ENCODE results near the gene NCOA1. TPM values are rescaled to one million over a fixed set of nuclear protein-coding genes. Genes with fewer than 3 reads are reported as not detected.
"Not testable (repeated sequence)": the region's sequence is repeated elsewhere in the genome, so short reads cannot be mapped to it uniquely, and the experiment has no call there.

NCOA1 gene
- total RNA-seq, 4 donors from 2014 or later, result 42.3 to 66.9 (median 47.4) TPM

DNA sequence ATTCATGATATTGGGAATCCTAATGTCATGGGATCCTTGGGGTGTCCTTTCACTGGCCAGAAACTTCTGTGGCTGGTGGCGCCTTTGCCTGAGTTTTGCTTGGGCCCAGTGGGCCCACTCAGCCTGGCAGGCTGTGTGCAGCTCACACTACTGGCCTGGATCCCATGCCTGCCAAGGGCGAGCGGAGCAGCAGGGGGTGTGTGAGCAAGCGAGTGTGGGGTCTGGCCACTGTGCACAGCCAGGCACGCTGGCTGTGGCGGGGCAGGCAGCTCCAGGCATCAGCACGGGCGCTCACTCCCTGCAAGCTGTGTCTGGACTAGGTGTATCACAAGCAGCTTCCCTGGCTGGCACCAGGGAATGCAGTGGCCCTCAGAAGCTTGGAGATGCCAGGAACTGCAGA lies 74.5 kb downstream of the NCOA1 start:
- H3K36me3 ChIP-seq, result peaks cover 0 to 24% of the 10 kb centered on the region in 2 donors
- no peak overlapping the region for H3K27ac ChIP-seq
- WGBS, 2 donors (ENCODE audit: low coverage in 1 of 2), result 73 to 100% methylated on average over 1 of the region's 8 CpGs
- ATAC-seq, result no peak
- peaks cover 0 to 25% (median 0%) of the 10 kb centered on the region in 3 donors for H3K4me1 ChIP-seq
- TF ChIP-seq, protein P1, sequence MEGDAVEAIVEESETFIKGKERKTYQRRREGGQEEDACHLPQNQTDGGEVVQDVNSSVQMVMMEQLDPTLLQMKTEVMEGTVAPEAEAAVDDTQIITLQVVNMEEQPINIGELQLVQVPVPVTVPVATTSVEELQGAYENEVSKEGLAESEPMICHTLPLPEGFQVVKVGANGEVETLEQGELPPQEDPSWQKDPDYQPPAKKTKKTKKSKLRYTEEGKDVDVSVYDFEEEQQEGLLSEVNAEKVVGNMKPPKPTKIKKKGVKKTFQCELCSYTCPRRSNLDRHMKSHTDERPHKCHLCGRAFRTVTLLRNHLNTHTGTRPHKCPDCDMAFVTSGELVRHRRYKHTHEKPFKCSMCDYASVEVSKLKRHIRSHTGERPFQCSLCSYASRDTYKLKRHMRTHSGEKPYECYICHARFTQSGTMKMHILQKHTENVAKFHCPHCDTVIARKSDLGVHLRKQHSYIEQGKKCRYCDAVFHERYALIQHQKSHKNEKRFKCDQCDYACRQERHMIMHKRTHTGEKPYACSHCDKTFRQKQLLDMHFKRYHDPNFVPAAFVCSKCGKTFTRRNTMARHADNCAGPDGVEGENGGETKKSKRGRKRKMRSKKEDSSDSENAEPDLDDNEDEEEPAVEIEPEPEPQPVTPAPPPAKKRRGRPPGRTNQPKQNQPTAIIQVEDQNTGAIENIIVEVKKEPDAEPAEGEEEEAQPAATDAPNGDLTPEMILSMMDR (IDR thresholded peaks at IDR 0.05), result no peak
- TF ChIP-seq POLR2A (IDR thresholded peaks at IDR 0.05) (no peak), POLR2AphosphoS5 (IDR thresholded peaks at IDR 0.05) (no peak), EP300 (IDR thresholded peaks at IDR 0.05) (no peak)
- no peaks in the 10 kb centered on the region for H3K9me3 ChIP-seq
- no peak overlapping the region for H3K4me3 ChIP-seq
- H3K27me3 ChIP-seq, result no peaks in the 10 kb centered on the region

DNA sequence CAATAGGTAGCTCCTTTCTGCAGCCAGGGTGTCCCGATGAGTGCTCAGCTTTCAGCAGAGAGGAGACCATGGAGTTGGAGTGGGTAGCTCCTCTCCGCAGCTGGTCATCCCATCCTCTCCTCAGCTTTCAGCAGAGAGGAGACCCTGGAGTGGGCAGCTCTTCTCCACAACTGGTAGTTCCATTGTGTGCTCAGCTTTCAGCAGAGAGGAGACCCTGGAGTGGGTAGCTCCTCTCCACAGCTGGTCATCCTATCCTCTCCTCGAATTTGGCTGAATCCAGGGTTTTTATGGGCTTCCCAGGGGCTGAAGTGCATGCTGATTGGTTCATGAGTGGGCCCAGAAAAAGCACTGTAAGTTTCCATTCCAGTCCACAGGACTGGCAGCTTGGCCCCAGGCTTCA lies 75.2 kb downstream of the NCOA1 start:
- H3K9me3 ChIP-seq, result no peaks in the 10 kb centered on the region
- peaks cover 0 to 24% of the 10 kb centered on the region in 2 donors for H3K36me3 ChIP-seq
- TF ChIP-seq, protein P1 (IDR thresholded peaks at IDR 0.05), result no peak
- no peak for ATAC-seq
- no peaks in the 10 kb centered on the region for H3K27me3 ChIP-seq
- peaks cover 0 to 21% (median 0%) of the 10 kb centered on the region in 3 donors for H3K4me1 ChIP-seq
- no peak overlapping the region for H3K4me3 ChIP-seq
- H3K27ac ChIP-seq, result no peak overlapping the region
- 80% methylated on average over 1 of the region's 3 CpGs; no CpG with 5 or more reads in 1 of the 2 donors for WGBS, 2 donors (ENCODE audit: low coverage in 1 of 2)

DNA sequence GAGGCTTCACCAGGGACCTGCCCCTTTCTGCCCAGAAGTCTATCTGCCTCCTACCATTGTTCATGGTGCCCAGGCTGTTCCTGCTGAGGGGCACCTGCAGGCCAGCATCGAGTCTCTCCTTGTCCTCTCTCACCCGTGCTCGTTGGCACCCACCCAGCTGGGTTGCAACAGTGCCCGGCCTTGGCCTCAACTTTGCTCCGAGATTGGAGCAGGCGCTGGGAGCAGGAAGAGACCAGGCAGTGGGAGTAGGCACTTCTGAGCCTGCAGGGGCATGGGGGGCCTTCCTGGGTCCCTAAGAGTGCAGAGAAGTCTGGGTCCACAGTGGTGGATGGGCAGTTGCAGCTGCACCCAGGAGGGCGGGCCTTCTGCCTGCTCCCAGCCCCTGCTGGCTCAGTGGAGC lies 75.6 kb downstream of the NCOA1 start:
- Histone ChIP-seq H3K4me3 (no peak overlapping the region), H3K36me3 (peaks cover 0 to 24% of the 10 kb centered on the region in 2 donors), H3K27me3 (no peaks in the 10 kb centered on the region), H3K27ac (no peak overlapping the region), H3K9me3 (no peaks in the 10 kb centered on the region), H3K4me1 (peaks cover 0 to 21% (median 0%) of the 10 kb centered on the region in 3 donors)
- WGBS, 2 donors (ENCODE audit: low coverage in 1 of 2), result no CpG with 5 or more reads among the region's 7 CpGs
- no peak for ATAC-seq
- TF ChIP-seq, protein P1 (IDR thresholded peaks at IDR 0.05), result no peak
- TF ChIP-seq EP300 (IDR thresholded peaks at IDR 0.05) (no peak), POLR2A (IDR thresholded peaks at IDR 0.05) (no peak), POLR2AphosphoS5 (IDR thresholded peaks at IDR 0.05) (no peak)

DNA sequence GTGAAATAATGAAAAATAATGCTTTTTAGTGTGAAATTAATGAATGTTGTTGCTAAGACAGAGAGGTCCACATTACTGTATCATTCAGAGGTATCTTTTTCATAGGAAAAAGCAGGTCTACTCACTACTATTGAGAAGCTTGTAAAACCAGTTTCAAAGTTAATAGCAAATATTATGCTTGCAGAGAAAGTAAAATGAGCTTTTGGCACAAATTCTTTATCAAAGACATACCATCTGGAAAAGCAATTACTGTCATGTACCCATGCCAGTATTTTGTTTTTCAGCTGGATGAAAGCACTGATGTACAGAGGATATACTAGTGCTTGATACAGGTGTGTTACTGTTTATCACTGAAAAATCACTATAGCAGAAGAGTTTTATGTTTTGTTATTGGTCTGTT lies 77.5 kb downstream of the NCOA1 start:
- no peak overlapping the region for H3K4me3 ChIP-seq
- H3K27me3 ChIP-seq, result no peaks in the 10 kb centered on the region
- TF ChIP-seq EP300 (IDR thresholded peaks at IDR 0.05) (no peak), POLR2AphosphoS5 (IDR thresholded peaks at IDR 0.05) (no peak), POLR2A (IDR thresholded peaks at IDR 0.05) (no peak)
- TF ChIP-seq, protein P1 (IDR thresholded peaks at IDR 0.05), result no peak
- H3K36me3 ChIP-seq, result peaks cover 0 to 24% of the 10 kb centered on the region in 2 donors
- no peaks in the 10 kb centered on the region for H3K9me3 ChIP-seq
- no peak overlapping the region for H3K27ac ChIP-seq
- no peak for ATAC-seq
- H3K4me1 ChIP-seq, result peaks cover 0 to 16% (median 0%) of the 10 kb centered on the region in 3 donors

DNA sequence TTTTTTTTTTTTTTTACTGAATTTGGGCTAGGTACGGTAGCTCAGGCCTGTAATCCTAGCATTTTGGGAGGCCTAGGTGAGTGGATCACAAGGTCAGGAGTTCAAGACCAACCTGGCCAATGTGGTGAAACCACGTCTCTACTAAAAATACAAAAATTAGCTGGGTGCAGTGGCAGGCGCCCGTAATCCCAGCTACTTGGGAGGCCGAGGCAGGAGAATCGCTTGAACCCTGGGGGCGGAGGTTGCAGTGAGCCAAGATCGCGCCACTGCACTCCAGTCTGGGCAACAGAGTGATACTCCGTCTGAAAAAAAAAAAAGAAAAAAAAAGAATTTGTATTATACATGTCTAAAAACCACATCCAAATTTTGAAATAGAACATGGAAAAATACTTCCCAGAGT lies 78.5 kb downstream of the NCOA1 start:
- peaks cover 0 to 14% (median 0%) of the 10 kb centered on the region in 3 donors for H3K4me1 ChIP-seq
- H3K4me3 ChIP-seq, H3K27me3 ChIP-seq, H3K9me3 ChIP-seq, H3K27ac ChIP-seq, ATAC-seq: not testable (repeated sequence)
- peaks cover 0 to 23% of the 10 kb centered on the region in 2 donors for H3K36me3 ChIP-seq
- WGBS, 2 donors (ENCODE audit: low coverage in 1 of 2), result 91 to 100% methylated on average over 2 to 4 of the region's 10 CpGs

Measured in gastroesophageal sphincter (tissue), 4 donors.